IMR-90 (cell line): ENCODE measurements around the gene ALDOC.

Experiments used
- CHD1 ChIP-seq: IDR thresholded peaks from 2 replicates; pipeline ENCODE4 v1.6.1; 2012; ENCODE audit warnings: low read depth, low read length, improper control_type of control experiment
- FOS ChIP-seq: fragments of 150-350 bp; IDR thresholded peaks from 2 replicates; pipeline ENCODE4 v1.6.1; 2016; ENCODE audit warnings: low read depth, low read length
- RAD21 ChIP-seq: IDR thresholded peaks from 2 replicates; pipeline ENCODE4 v1.6.1; 2012; ENCODE audit warnings: low read length, improper control_type of control experiment
- SMC3 ChIP-seq: fragments of 150-350 bp; IDR thresholded peaks from 2 replicates; pipeline ENCODE4 v1.6.1; 2016; ENCODE audit warnings: low read depth, mild to moderate bottlenecking, antibody characterized with exemption, low read length, moderate library complexity
- TF ChIP-seq, protein P1 (sequence below): conservative IDR thresholded peaks from 2 replicates; pipeline ENCODE4 v1.5.1; 2012; ENCODE audit warnings: mild to moderate bottlenecking, low read depth, low read length, improper control_type of control experiment

DNA sequence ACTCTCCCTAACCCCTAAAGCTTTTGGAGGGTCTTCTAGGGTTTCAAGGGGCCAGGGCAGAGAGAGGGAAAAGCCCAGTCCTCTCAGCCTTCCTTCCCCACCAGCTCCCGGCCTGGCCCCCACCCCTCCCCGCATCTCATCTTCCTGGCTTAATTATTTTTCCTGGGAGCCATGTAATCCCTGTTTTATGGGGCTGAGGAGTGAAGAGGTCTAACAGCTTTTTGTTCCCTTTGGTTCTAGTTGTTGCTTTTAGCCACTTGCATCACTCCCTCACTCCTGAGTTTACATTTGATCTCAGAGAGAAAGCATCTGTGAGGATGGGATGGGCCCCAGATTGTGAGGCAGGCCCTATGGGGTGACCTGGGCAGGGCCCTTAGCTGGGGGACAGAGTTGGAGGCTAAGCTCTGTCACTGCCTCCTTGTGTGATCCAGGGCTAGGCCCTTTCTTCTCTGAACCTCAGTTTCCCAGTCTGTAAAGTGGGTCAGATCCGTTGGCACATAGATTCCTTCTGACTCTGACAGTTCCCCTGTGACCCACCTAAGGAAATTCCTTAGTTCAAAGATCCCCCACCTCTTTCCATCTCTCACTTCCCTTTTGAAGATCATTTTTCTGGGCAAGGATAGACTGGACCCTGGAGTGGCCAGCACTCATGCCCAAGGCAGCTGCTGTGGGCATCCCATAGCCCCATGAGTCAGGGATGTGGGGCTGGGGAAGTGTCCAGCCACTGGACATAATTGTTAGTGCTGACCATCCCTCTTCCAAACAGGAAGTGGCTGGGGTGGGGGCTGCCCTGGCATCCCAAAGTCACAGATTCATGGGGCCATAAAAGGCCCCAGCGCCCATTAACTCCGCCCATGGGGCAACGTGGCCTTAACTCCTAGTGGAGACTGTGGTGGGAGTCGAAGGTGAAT is 44.4 kb downstream of the ALDOC start:
- TF ChIP-seq FOS (no peak), SMC3 (no peak), CHD1 (no peak), RAD21 (no peak)
- TF ChIP-seq, protein P1, sequence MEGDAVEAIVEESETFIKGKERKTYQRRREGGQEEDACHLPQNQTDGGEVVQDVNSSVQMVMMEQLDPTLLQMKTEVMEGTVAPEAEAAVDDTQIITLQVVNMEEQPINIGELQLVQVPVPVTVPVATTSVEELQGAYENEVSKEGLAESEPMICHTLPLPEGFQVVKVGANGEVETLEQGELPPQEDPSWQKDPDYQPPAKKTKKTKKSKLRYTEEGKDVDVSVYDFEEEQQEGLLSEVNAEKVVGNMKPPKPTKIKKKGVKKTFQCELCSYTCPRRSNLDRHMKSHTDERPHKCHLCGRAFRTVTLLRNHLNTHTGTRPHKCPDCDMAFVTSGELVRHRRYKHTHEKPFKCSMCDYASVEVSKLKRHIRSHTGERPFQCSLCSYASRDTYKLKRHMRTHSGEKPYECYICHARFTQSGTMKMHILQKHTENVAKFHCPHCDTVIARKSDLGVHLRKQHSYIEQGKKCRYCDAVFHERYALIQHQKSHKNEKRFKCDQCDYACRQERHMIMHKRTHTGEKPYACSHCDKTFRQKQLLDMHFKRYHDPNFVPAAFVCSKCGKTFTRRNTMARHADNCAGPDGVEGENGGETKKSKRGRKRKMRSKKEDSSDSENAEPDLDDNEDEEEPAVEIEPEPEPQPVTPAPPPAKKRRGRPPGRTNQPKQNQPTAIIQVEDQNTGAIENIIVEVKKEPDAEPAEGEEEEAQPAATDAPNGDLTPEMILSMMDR: no peak
